ENCODE results near the gene MED13.

DNA sequence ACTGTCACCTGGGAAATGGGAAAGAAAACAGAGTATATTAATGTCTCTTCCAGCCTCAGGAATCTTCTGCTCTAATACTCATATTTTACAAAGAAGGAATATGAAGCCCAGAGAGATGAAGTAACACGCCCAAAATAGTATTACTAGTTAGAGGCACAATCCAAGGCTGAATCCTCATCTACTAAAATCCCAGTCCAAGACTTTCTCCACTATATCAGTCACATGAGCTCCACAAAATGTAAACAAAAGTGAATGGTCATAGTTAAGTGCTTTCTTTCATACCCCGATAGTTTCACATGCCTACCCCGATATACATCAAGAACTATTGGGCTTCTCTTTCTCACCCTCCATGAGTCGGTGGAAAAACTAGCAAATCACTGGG, 138.3 kb downstream of the MED13 start:
- TF ChIP-seq POLR2A (IDR thresholded peaks at IDR 0.05; ENCODE audit: low read length) (no peak), CEBPB (IDR thresholded peaks at IDR 0.05) (no peak), CTCF (IDR thresholded peaks at IDR 0.05) (no peak), RNF2 (IDR thresholded peaks at IDR 0.05; ENCODE audit: borderline replicate concordance, low read depth) (no peak), NR3C1 (IDR thresholded peaks at IDR 0.05) (no peak), CBX2 (IDR thresholded peaks at IDR 0.05; ENCODE audit: borderline replicate concordance, low read depth) (no peak), HDAC2 (IDR thresholded peaks at IDR 0.05) (no peak), RFX5 (IDR thresholded peaks at IDR 0.05) (no peak), E2F6 (IDR thresholded peaks at IDR 0.05; ENCODE audit: borderline replicate concordance, low read depth) (no peak), EP300 (IDR thresholded peaks at IDR 0.05) (no peak)

All from A549 (cell line).